Body of pancreas (tissue), 4 donors: ENCODE data around the gene FSTL1. TPM values are rescaled to one million over a fixed set of nuclear protein-coding genes. Genes with fewer than 3 reads are reported as not detected.
A peak's percentile ranks its signal among the peaks of the same experiment; 100 is the strongest.

Experiments
- ATAC-seq: fragments of 150-250 bp; one replicate; pipeline ENCODE4 v1.9.1; 2016
- DNase-seq, 4 donors: peaks; one replicate each; pipeline ENCODE4 v3.0.0-alpha.2; 2019
- H3K27ac ChIP-seq, 4 donors: fragments of 200-600 bp; sonication (generic); 1 replicate in 3 of 4; 2 replicates in 1 of 4; pipeline versions ENCODE4 v1.5.1 to v1.6.1; 2016 to 2019; ENCODE audit warnings: mild to moderate bottlenecking in 1 of 4, mixed read lengths in 1 of 4, moderate library complexity in 1 of 4
- H3K27me3 ChIP-seq, 2 donors: fragments of 200-600 bp; sonication (generic); one replicate each; pipeline ENCODE4 v1.6.0; 2016; ENCODE audit warnings: mild to moderate bottlenecking in 1 of 2
- H3K36me3 ChIP-seq, 2 donors: fragments of 200-600 bp; sonication (generic); replicated peaks in 1 of 2; 2 replicates each; pipeline ENCODE4 v1.5.1; 2016; ENCODE audit warnings: low read depth in 2 of 2; ENCODE audit not compliant: insufficient read depth in 1 of 2
- H3K4me1 ChIP-seq: fragments of 200-600 bp; sonication (generic); one replicate; pipeline ENCODE4 v1.6.0; 2016
- H3K4me3 ChIP-seq, 2 donors: fragments of 200-600 bp; sonication (generic); 1 replicate in 1 of 2; 2 replicates in 1 of 2; pipeline ENCODE4 v1.5.1; 2016 to 2019
- H3K9me3 ChIP-seq, 3 donors: fragments of 200-600 bp; sonication (generic); 1 replicate in 2 of 3; 2 replicates in 1 of 3; pipeline ENCODE4 v1.5.1; 2016
- POLR2A ChIP-seq, 3 donors: fragments of 450-650 bp; IDR thresholded peaks; one replicate each; pipeline ENCODE4 v1.6.1; 2016; ENCODE audit warnings: antibody characterized with exemption in 3 of 3, mild to moderate bottlenecking in 2 of 3
- WGBS, 2 donors: methylation state at CpG; one replicate each; pipeline ENCODE4 v1.1.5; 2017; 5-methylcytosine and 5-hydroxymethylcytosine counted together
- intact Hi-C: fragments of 100-400 bp; cut with DNase I; formaldehyde crosslinking; loops from one replicate; pipeline ENCODE4 v1.15.1; 2023
- total RNA-seq, 2 donors: library from RNA; depleted of rRNA; stranded (reverse); fragments of >200 nt; gene quantifications; one replicate each; pipeline ENCODE4 v1.1.0, GENCODE V29; 2016
- TF ChIP-seq, protein P1 (sequence below), 7 experiments: fragments of 450-650 bp in 4 of 7; fragments of 200-600 bp in 3 of 7; sonication (generic) in 3 of 7; IDR thresholded peaks; one replicate each; pipeline ENCODE4 v1.5.1; 2016 to 2019; ENCODE audit warnings: antibody characterized with exemption in 7 of 7

Gene FSTL1
- total RNA-seq, 2 donors from 2014 or later = 55.0 to 82.2 TPM

- DNase-seq = no peak
- Histone ChIP-seq H3K9me3 (no peaks in the 10 kb centered on the region), H3K4me1 (peaks cover 13% of the 10 kb centered on the region), H3K4me3 (no peak overlapping the region), H3K36me3 (no peaks in the 10 kb centered on the region), H3K27me3 (no peaks in the 10 kb centered on the region), H3K27ac (no peak overlapping the region)
- TF ChIP-seq POLR2A (IDR thresholded peaks at IDR 0.05) = no peak
- TF ChIP-seq, protein P1, sequence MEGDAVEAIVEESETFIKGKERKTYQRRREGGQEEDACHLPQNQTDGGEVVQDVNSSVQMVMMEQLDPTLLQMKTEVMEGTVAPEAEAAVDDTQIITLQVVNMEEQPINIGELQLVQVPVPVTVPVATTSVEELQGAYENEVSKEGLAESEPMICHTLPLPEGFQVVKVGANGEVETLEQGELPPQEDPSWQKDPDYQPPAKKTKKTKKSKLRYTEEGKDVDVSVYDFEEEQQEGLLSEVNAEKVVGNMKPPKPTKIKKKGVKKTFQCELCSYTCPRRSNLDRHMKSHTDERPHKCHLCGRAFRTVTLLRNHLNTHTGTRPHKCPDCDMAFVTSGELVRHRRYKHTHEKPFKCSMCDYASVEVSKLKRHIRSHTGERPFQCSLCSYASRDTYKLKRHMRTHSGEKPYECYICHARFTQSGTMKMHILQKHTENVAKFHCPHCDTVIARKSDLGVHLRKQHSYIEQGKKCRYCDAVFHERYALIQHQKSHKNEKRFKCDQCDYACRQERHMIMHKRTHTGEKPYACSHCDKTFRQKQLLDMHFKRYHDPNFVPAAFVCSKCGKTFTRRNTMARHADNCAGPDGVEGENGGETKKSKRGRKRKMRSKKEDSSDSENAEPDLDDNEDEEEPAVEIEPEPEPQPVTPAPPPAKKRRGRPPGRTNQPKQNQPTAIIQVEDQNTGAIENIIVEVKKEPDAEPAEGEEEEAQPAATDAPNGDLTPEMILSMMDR (IDR thresholded peaks at IDR 0.05) = no peak
- intact Hi-C loops = no loop called here
- 67 to 70% methylated on average over 1 of the region's 1 CpG for WGBS, 2 donors
- ATAC-seq = no peak
Measured at GRCh38 chr3:120454076-120454689, 3.4 kb upstream of the FSTL1 start.

GRCh38 chr3:120452816-120453215 lies 2.0 kb upstream of the FSTL1 start:
- H3K27me3 ChIP-seq = no peaks in the 10 kb centered on the region
- TF ChIP-seq, protein P1 (IDR thresholded peaks at IDR 0.05) = no peak
- no peak for TF ChIP-seq POLR2A (IDR thresholded peaks at IDR 0.05)
- H3K9me3 ChIP-seq = no peaks in the 10 kb centered on the region
- no peak overlapping the region for H3K27ac ChIP-seq
- H3K4me3 ChIP-seq = no peak overlapping the region
- WGBS, 2 donors = 71 to 74% methylated on average over 4 of the region's 4 CpGs
- H3K4me1 ChIP-seq = peaks cover 14% of the 10 kb centered on the region
- DNase-seq (no peak), ATAC-seq (no peak)
- intact Hi-C loops = no loop called here
- no peaks in the 10 kb centered on the region for H3K36me3 ChIP-seq

DNA sequence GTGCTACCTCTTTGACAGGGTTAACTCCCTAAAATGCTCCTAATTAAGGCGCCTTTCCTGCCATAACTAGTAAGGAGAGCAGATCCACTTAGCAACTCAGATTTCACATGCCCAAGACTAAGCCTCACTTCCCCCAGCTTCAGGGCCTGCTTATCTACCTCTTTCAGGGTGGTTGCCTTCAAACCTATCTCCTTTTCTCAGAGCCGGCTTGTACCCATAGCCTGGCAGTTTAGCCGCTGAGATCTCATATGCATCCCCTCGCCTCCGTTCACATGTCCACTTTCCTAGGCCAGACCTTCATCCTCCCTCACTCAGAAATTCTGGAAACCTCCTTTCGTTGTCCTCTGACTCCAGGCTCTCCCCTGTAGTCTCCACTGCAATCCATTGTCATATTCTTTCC lies 1.0 kb upstream of the FSTL1 start:
- no peaks in the 10 kb centered on the region for H3K9me3 ChIP-seq
- no peak for TF ChIP-seq POLR2A (IDR thresholded peaks at IDR 0.05)
- TF ChIP-seq, protein P1 (IDR thresholded peaks at IDR 0.05) = no peak
- WGBS, 2 donors = 89 to 97% methylated on average over 6 of the region's 6 CpGs
- no peak overlapping the region for H3K4me3 ChIP-seq
- ATAC-seq (no peak), DNase-seq (no peak)
- peaks cover 14% of the 10 kb centered on the region for H3K4me1 ChIP-seq
- intact Hi-C loops = no loop called here
- peak overlapping the region in 1 of 4 donors; percentile 21 for H3K27ac ChIP-seq
- H3K27me3 ChIP-seq = no peaks in the 10 kb centered on the region
- H3K36me3 ChIP-seq = no peaks in the 10 kb centered on the region

- H3K36me3 ChIP-seq = no peaks in the 10 kb centered on the region
- peaks cover 14% of the 10 kb centered on the region for H3K4me1 ChIP-seq
- peak overlapping the region in 3 of 4 donors; percentile 21 to 70 (median 64) for H3K27ac ChIP-seq
- H3K27me3 ChIP-seq = no peaks in the 10 kb centered on the region
- intact Hi-C loops = no loop called here
- peak in 1 of 4 donors; percentile 8 for DNase-seq
- H3K4me3 ChIP-seq = peak overlapping the region; percentile 42 to 80
- 49 to 55% methylated on average over 24 to 30 of the region's 35 CpGs for whole genome bisulfite sequencing, 2 donors
- ATAC-seq = no peak
- no peak for TF ChIP-seq POLR2A (IDR thresholded peaks at IDR 0.05)
- TF ChIP-seq, protein P1 (IDR thresholded peaks at IDR 0.05) = no peak
- H3K9me3 ChIP-seq = no peaks in the 10 kb centered on the region
Measured at GRCh38 chr3:120451272-120451761, 525 bp upstream of the FSTL1 start.
